Heart left ventricle (tissue), 13 donors: ENCODE results near the gene DIAPH2.

Experiments
- POLR2A ChIP-seq, 2 donors: fragments of 450-650 bp; IDR thresholded peaks; one replicate each; pipeline ENCODE4 v1.6.1; 2017; ENCODE audit warnings: antibody characterized with exemption in 2 of 2, mild to moderate bottlenecking in 2 of 2, moderate library complexity in 2 of 2
- TF ChIP-seq, protein P1 (sequence below), 12 donors: fragments of 200-600 bp; sonication (generic) in 4 of 12; IDR thresholded peaks; one replicate each; pipeline versions ENCODE4 v1.5.0 to v1.8.0; 2018 to 2022; ENCODE audit warnings: antibody characterized with exemption in 12 of 12, mild to moderate bottlenecking in 5 of 12
- donor health status: ischemic (EF 13 %, LVEDD 7.1; RV severe dilation, severe dysfunction).
- donor health status: DM: no; HTN: yes; CAD: no.
- donor health status: DM: no; HTN: no; CAD: no.
- donor health status: ischemic (EF 25% LVEDD 6.9; RV normal size, moderate dysfunction).
- donor health status: ischemic (EF 25% LVEDD 5.7; RV mildly dilated, moderate dysfunction).
- donor health status: ischemic (EF 35%, LVEDD 5.7; RV mildly dilated, moderate dysfunction).
- donor health status: nonischemic (EF 11% LVEDD 7.7; RV severe dilation, severe dysfunction).
- donor health status: DM: yes; HTN: yes; CAD: no.
- donor health status: PGD.
- donor health status: ischemic (EF 29% LVEDD 5.4; RV normal size, mild dysfunction).
- donor health status: nonischemic (EF 23%, LVEDD 6.1; RV moderate dilation, normal function).

GRCh38 chrX:96764864-96765263, 80.2 kb downstream of the DIAPH2 start:
- TF ChIP-seq, protein P1, sequence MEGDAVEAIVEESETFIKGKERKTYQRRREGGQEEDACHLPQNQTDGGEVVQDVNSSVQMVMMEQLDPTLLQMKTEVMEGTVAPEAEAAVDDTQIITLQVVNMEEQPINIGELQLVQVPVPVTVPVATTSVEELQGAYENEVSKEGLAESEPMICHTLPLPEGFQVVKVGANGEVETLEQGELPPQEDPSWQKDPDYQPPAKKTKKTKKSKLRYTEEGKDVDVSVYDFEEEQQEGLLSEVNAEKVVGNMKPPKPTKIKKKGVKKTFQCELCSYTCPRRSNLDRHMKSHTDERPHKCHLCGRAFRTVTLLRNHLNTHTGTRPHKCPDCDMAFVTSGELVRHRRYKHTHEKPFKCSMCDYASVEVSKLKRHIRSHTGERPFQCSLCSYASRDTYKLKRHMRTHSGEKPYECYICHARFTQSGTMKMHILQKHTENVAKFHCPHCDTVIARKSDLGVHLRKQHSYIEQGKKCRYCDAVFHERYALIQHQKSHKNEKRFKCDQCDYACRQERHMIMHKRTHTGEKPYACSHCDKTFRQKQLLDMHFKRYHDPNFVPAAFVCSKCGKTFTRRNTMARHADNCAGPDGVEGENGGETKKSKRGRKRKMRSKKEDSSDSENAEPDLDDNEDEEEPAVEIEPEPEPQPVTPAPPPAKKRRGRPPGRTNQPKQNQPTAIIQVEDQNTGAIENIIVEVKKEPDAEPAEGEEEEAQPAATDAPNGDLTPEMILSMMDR (IDR thresholded peaks at IDR 0.05): no peak
- no peak for TF ChIP-seq POLR2A (IDR thresholded peaks at IDR 0.05)
